Chondrocyte (in vitro differentiated cells): Measurements from ENCODE around the gene ELL. TPM values are rescaled to one million over a fixed set of nuclear protein-coding genes. Genes with fewer than 3 reads are reported as not detected.

ENCODE experiments used
- DNase-seq: peaks from one replicate; pipeline ENCODE4 v3.0.0; 2021; ENCODE audit warnings: mixed read lengths, low spot score
- H3K27ac Mint-ChIP-seq: one replicate; pipeline ENCODE4 v1.8.0; 2021; ENCODE audit warnings: mild to moderate bottlenecking, moderate library complexity, mixed read lengths; ENCODE audit not compliant: unreplicated experiment
- H3K27me3 Mint-ChIP-seq: 2 replicates; pipeline ENCODE4 v1.8.0; 2021; ENCODE audit warnings: low read depth, mixed read lengths
- H3K36me3 Mint-ChIP-seq: 2 replicates; pipeline ENCODE4 v1.8.0; 2021; ENCODE audit warnings: low read depth, mixed read lengths
- H3K4me1 Mint-ChIP-seq: 2 replicates; pipeline ENCODE4 v1.8.0; 2021; ENCODE audit warnings: low read depth, mild to moderate bottlenecking, mixed read lengths
- H3K4me3 Mint-ChIP-seq: one replicate; pipeline ENCODE4 v1.8.0; 2021; ENCODE audit warnings: mild to moderate bottlenecking, moderate library complexity, mixed read lengths; ENCODE audit not compliant: unreplicated experiment
- H3K9me3 Mint-ChIP-seq: 2 replicates; pipeline ENCODE4 v1.8.0; 2021; ENCODE audit warnings: low read depth, mixed read lengths
- CTCF ChIP-seq: fragments of 200-600 bp; sonication (generic); IDR thresholded peaks from 2 replicates; pipeline ENCODE4 v1.5.0; 2021; ENCODE audit warnings: antibody characterized with exemption, mild to moderate bottlenecking, moderate library complexity
- total RNA-seq: library from RNA; stranded (reverse); gene quantifications from 3 replicates; pipeline ENCODE4 v1.2.1, GENCODE V29; 2021

The ELL gene
- total RNA-seq, 1 donor from 2014 or later, result 14.0 TPM

GRCh38 chr19:18503337-18503970, 18.4 kb downstream of the ELL start:
- TF ChIP-seq CTCF, result no peak

GRCh38 chr19:18502638-18503294, 19.1 kb downstream of the ELL start:
- no peak overlapping the region for H3K27ac Mint-ChIP-seq
- peaks cover 64% of the 10 kb centered on the region for H3K4me1 Mint-ChIP-seq
- H3K9me3 Mint-ChIP-seq, result no peaks in the 10 kb centered on the region
- peak overlapping the region; percentile 10 for H3K4me3 Mint-ChIP-seq
- no peaks in the 10 kb centered on the region for H3K36me3 Mint-ChIP-seq
- DNase-seq, result no peak
- no peaks in the 10 kb centered on the region for H3K27me3 Mint-ChIP-seq
- no peak for TF ChIP-seq CTCF

More at GRCh38 chr19:18503337-18503970, 18.4 kb downstream of the ELL start:
- H3K27me3 Mint-ChIP-seq, result no peaks in the 10 kb centered on the region
- DNase-seq, result no peak
- H3K9me3 Mint-ChIP-seq, result no peaks in the 10 kb centered on the region
- H3K36me3 Mint-ChIP-seq, result no peaks in the 10 kb centered on the region
- peaks cover 66% of the 10 kb centered on the region for H3K4me1 Mint-ChIP-seq
- peak overlapping the region; percentile 10 for H3K4me3 Mint-ChIP-seq
- H3K27ac Mint-ChIP-seq, result no peak overlapping the region

- TF ChIP-seq CTCF, result no peak
- H3K27ac Mint-ChIP-seq, result no peak overlapping the region
- H3K4me3 Mint-ChIP-seq, result no peak overlapping the region
- no peak for DNase-seq
- H3K4me1 Mint-ChIP-seq, result peaks cover 59% of the 10 kb centered on the region
- no peaks in the 10 kb centered on the region for H3K36me3 Mint-ChIP-seq
- no peaks in the 10 kb centered on the region for H3K9me3 Mint-ChIP-seq
- no peaks in the 10 kb centered on the region for H3K27me3 Mint-ChIP-seq
Measured at GRCh38 chr19:18502246-18502637, 19.6 kb downstream of the ELL start.

GRCh38 chr19:18501832-18502231, 20.0 kb downstream of the ELL start:
- no peak overlapping the region for H3K4me3 Mint-ChIP-seq
- no peak overlapping the region for H3K27ac Mint-ChIP-seq

GRCh38 chr19:18501351-18501750, 20.5 kb downstream of the ELL start:
- no peak for DNase-seq
- Mint-ChIP-seq H3K36me3 (no peaks in the 10 kb centered on the region), H3K27ac (no peak overlapping the region), H3K9me3 (no peaks in the 10 kb centered on the region), H3K27me3 (no peaks in the 10 kb centered on the region), H3K4me3 (no peak overlapping the region), H3K4me1 (peaks cover 59% of the 10 kb centered on the region)
- no peak for TF ChIP-seq CTCF

More at GRCh38 chr19:18501832-18502231, 20.0 kb downstream of the ELL start:
- Mint-ChIP-seq H3K27me3 (no peaks in the 10 kb centered on the region), H3K36me3 (no peaks in the 10 kb centered on the region), H3K4me1 (peaks cover 59% of the 10 kb centered on the region), H3K9me3 (no peaks in the 10 kb centered on the region)
- no peak for DNase-seq
- TF ChIP-seq CTCF, result no peak
